Activated naive CD4-positive, alpha-beta T cell treated with anti-CD3 and anti-CD28 coated beads, Interleukin-2, amount 50 U/mL, for 72 hours (primary cell): ENCODE data around the gene DKK2. TPM values are rescaled to one million over a fixed set of nuclear protein-coding genes. Genes with fewer than 3 reads are reported as not detected.
"Not testable (repeated sequence)": the region's sequence is repeated elsewhere in the genome, so short reads cannot be mapped to it uniquely, and the experiment has no call there.

Experiments used
- ATAC-seq, 2 donors: fragments of 150-1000 bp; cut with Tn5 transposase; 2 replicates each; pipeline ENCODE4 v1.10.0; 2021; ENCODE audit warnings: mild to moderate bottlenecking in 2 of 2, moderate library complexity in 2 of 2
- DNase-seq, 2 donors: peaks; one replicate each; pipeline ENCODE4 v3.0.0; 2021 to 2022; ENCODE audit warnings: low spot score in 2 of 2
- H3K27ac Mint-ChIP-seq, 2 donors: one replicate each; pipeline ENCODE4 v1.8.0; 2022; ENCODE audit warnings: mild to moderate bottlenecking in 2 of 2, mixed read lengths in 2 of 2
- H3K36me3 Mint-ChIP-seq, 2 donors: one replicate each; pipeline ENCODE4 v1.8.0; 2022; ENCODE audit warnings: mixed read lengths in 2 of 2
- H3K9me3 Mint-ChIP-seq, 2 donors: one replicate each; pipeline ENCODE4 v1.8.0; 2022; ENCODE audit warnings: mixed read lengths in 2 of 2
- total RNA-seq, 2 donors: library from RNA; stranded (reverse); gene quantifications; one replicate each; pipeline ENCODE4 v1.2.3, GENCODE V29; 2022

Gene DKK2
- total RNA-seq, 2 donors from 2014 or later: not detected

- peaks cover 8 to 10% of the 10 kb centered on the region in 2 donors for H3K9me3 Mint-ChIP-seq
- peaks cover 0 to 15% of the 10 kb centered on the region in 2 donors for H3K36me3 Mint-ChIP-seq
- DNase-seq: no peak
- no peak for ATAC-seq
- H3K27ac Mint-ChIP-seq: no peak overlapping the region
Measured at GRCh38 chr4:106979476-106979875, 56.6 kb downstream of the DKK2 start.

- Mint-ChIP-seq H3K36me3 (peaks cover 0 to 17% of the 10 kb centered on the region in 2 donors), H3K9me3 (peaks cover 10 to 11% of the 10 kb centered on the region in 2 donors), H3K27ac (no peak overlapping the region)
- DNase-seq (no peak), ATAC-seq (no peak)
Measured at GRCh38 chr4:106978046-106978774, 57.9 kb downstream of the DKK2 start.

GRCh38 chr4:106971636-106972035, 64.5 kb downstream of the DKK2 start:
- ATAC-seq: no peak
- H3K27ac Mint-ChIP-seq: no peak overlapping the region

GRCh38 chr4:106967892-106968291, 68.2 kb downstream of the DKK2 start:
- no peaks in the 10 kb centered on the region for H3K36me3 Mint-ChIP-seq
- ATAC-seq (no peak), DNase-seq (no peak)
- peaks cover 5 to 15% of the 10 kb centered on the region in 2 donors for H3K9me3 Mint-ChIP-seq
- H3K27ac Mint-ChIP-seq: no peak overlapping the region

More at GRCh38 chr4:106971636-106972035, 64.5 kb downstream of the DKK2 start:
- Mint-ChIP-seq H3K36me3 (peaks cover 0 to 12% of the 10 kb centered on the region in 2 donors), H3K9me3 (peaks cover 9 to 18% of the 10 kb centered on the region in 2 donors)
- DNase-seq: no peak

- Mint-ChIP-seq H3K27ac (no peak overlapping the region), H3K9me3 (peaks cover 0 to 7% of the 10 kb centered on the region in 2 donors), H3K36me3 (no peaks in the 10 kb centered on the region)
- ATAC-seq (no peak), DNase-seq (no peak)
Measured at GRCh38 chr4:106953036-106953705, 82.9 kb downstream of the DKK2 start.

- Mint-ChIP-seq H3K36me3 (no peaks in the 10 kb centered on the region), H3K27ac (no peak overlapping the region), H3K9me3 (peaks cover 0 to 7% of the 10 kb centered on the region in 2 donors)
- no peak for DNase-seq
- ATAC-seq: no peak
Measured at GRCh38 chr4:106951891-106952290, 84.2 kb downstream of the DKK2 start.

DNA sequence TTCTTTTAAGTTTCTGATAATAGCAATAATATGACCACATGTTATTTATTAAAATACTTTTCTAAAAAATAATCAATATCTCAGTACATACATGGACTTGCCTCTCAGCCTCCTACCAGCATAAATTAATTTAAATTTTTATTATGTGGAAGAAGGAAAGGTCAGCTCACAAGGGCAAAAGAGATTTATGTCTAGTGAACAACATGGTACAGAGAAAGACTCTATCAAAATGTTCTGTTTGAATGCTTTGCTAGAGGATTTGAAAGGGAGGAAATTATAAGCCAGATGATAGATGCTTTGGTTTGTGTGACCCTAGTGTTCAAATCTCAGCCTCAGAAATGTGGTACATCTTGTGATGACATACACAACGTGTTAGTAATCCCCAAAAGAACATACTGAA, 94.3 kb downstream of the DKK2 start:
- no peaks in the 10 kb centered on the region for H3K36me3 Mint-ChIP-seq
- H3K27ac Mint-ChIP-seq: no peak overlapping the region
- no peak for ATAC-seq

GRCh38 chr4:106930522-106930921, 105.6 kb downstream of the DKK2 start:
- ATAC-seq: no peak

More for the DNA sequence above, 94.3 kb downstream of the DKK2 start:
- no peaks in the 10 kb centered on the region for H3K9me3 Mint-ChIP-seq
- no peak for DNase-seq

DNA sequence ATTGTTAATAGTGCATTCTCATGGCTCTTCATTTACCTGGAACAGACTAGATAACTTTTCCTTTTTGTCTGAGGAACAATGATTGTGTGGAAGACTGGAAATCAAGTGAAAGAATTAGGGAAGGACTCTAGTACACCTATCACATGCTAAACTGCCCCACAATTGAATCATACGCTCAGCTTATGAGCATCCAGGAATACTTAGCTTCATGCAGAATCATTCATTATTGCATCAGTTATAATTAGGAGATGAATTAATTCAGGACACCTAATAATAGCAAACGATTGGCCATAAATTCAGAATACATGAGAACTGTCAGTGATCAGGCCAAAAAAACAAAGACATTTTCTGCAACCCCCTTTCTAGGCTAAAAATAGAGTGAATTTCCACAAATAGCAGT, 106.9 kb downstream of the DKK2 start:
- H3K9me3 Mint-ChIP-seq: no peaks in the 10 kb centered on the region
- no peak overlapping the region for H3K27ac Mint-ChIP-seq
- no peak for ATAC-seq
- no peaks in the 10 kb centered on the region for H3K36me3 Mint-ChIP-seq
- no peak for DNase-seq

More at GRCh38 chr4:106930522-106930921, 105.6 kb downstream of the DKK2 start:
- Mint-ChIP-seq H3K9me3 (no peaks in the 10 kb centered on the region), H3K36me3 (peaks cover 0 to 6% of the 10 kb centered on the region in 2 donors), H3K27ac (no peak overlapping the region)
- no peak for DNase-seq

DNA sequence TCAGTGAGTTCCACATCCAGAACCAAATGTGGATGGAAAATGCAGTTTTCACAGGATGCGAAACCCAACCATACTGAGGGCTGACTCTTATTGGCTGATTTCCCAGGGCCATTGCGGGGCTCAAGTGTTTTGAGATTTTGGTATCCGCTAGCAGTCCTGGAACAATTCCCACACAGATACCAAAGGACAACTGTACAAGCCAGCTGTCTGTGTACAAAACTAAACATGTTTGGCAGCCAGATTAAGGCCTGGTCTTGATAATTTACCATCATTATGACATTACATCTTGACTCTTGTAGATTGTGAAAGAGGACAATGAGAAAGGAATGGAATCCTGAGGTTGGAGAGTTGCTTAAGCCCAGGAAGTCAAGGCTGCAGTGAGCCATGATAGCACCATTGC, 121.9 kb downstream of the DKK2 start:
- Mint-ChIP-seq H3K9me3 (peaks cover 0 to 5% of the 10 kb centered on the region in 2 donors), H3K36me3 (no peaks in the 10 kb centered on the region)
- no peak for ATAC-seq

DNA sequence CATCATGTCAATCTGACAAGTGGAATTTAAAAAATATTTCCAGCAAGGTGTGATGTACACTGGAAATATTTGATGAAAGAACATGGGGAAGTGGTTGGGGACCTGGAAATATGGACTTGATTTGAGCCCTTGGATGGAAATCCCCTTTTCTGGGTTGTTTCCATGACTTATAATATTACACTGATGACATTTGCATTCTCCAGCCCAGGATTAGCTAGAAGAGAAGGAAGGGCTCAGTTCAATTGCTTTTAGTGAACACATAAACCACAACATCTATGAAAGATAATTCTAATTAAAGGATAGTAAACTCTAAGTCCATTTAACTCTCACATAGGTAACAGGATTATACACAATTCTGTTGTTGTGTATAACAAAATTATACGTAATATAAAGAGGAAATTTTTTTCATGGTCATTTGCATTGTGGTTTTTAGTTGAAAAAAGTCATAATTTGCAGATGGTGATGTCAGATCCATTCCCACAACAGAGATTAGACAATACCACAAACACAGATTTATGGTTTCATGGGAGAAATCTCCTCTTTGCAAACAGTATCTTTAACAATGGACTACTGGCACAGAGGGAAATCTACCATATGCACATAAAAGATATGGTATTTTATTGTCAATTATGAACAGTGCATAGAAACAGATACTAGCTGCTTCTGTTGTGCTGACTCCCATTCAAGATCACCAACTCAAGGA, 126.5 kb downstream of the DKK2 start:
- ATAC-seq (no peak), DNase-seq (no peak)
- Mint-ChIP-seq H3K27ac (no peak overlapping the region), H3K9me3 (peaks cover 0 to 8% of the 10 kb centered on the region in 2 donors), H3K36me3 (no peaks in the 10 kb centered on the region)

More for the DNA sequence above, 121.9 kb downstream of the DKK2 start:
- DNase-seq: no peak
- H3K27ac Mint-ChIP-seq: no peak overlapping the region

- H3K27ac Mint-ChIP-seq, DNase-seq, H3K36me3 Mint-ChIP-seq, ATAC-seq, H3K9me3 Mint-ChIP-seq: not testable (repeated sequence)
Measured at GRCh38 chr4:106908049-106908448, 128.1 kb downstream of the DKK2 start.

- no peak for DNase-seq
- ATAC-seq: no peak
- Mint-ChIP-seq H3K27ac (no peak overlapping the region), H3K36me3 (no peaks in the 10 kb centered on the region), H3K9me3 (peaks cover 0 to 5% of the 10 kb centered on the region in 2 donors)
Measured at GRCh38 chr4:106907216-106907615, 128.9 kb downstream of the DKK2 start.

DNA sequence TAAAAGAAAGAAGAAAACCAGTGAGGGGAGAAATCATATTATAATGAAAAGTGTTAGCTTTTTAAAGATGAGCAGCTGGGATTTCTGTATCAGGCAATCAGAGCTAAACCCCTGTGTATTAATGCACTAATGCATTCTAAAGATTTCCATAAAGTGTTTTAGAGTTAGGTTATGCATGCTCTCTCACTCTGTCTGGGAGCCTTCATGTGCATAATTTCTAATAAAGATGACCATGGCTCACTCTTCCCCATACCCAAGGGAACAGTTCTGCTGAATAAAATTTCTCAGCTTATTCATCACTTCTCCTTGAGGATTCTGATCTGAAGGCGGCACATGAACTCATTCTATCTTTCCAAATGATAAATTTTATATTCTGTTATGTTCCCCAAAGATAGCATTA, 129.4 kb downstream of the DKK2 start:
- Mint-ChIP-seq H3K36me3 (no peaks in the 10 kb centered on the region), H3K9me3 (peaks cover 0 to 4% of the 10 kb centered on the region in 2 donors), H3K27ac (no peak overlapping the region)
- DNase-seq (no peak), ATAC-seq (no peak)

GRCh38 chr4:106898621-106899230, 137.4 kb downstream of the DKK2 start:
- DNase-seq (peak in 1 of 2 donors; percentile 31), ATAC-seq (peak in 1 of 2 donors; percentile 58)
- Mint-ChIP-seq H3K27ac (no peak overlapping the region), H3K9me3 (peaks cover 8 to 10% of the 10 kb centered on the region in 2 donors), H3K36me3 (no peaks in the 10 kb centered on the region)

DNA sequence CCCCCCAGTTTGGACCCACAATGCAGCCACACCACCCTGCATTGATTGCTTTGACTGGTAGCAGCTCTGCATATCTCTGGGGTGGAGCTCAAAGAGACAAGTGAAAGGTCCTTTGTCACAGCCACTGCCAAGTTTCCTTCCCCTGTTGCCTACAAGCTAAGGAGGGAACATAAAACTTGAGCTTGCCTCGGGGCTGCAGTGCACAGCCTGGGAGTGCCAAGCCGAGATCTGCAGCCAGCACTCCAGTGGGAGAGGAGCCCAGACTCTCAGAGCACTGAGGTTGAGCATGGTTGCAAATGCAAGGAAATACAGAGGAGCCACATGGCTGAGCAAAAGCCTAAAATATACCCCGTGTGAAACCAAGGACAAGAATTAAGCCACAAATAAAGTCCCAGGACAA, 142.2 kb downstream of the DKK2 start:
- Mint-ChIP-seq H3K9me3 (peaks cover 8 to 17% of the 10 kb centered on the region in 2 donors), H3K27ac (no peak overlapping the region), H3K36me3 (no peaks in the 10 kb centered on the region)
- no peak for ATAC-seq
- DNase-seq: no peak
